ENCODE data around the gene DPEP2. TPM values are rescaled to one million over a fixed set of nuclear protein-coding genes. Genes with fewer than 3 reads are reported as not detected.
"Not testable (repeated sequence)": the region's sequence is repeated elsewhere in the genome, so short reads cannot be mapped to it uniquely, and the experiment has no call there.

DPEP2 gene
- total and polyA plus RNA-seq, 2 of the 4 experiments (the other 2 are of a cell fraction) = not detected

GRCh38 chr16:67972285-67972684 lies 27.0 kb downstream of the DPEP2 start:
- H3K18ac ChIP-seq (ENCODE audit: low read depth, low read length); H4K91ac ChIP-seq (ENCODE audit: insufficient read depth, low read depth, low read length); H2BK15ac ChIP-seq (ENCODE audit: low read depth, low read length); H3K4ac ChIP-seq (ENCODE audit: low read depth, low read length); H3K27ac ChIP-seq (ENCODE audit: insufficient read depth, low read length); H3K56ac ChIP-seq (ENCODE audit: extremely low read depth, insufficient read depth, low read length); H4K5ac ChIP-seq (ENCODE audit: low read depth, low read length); H3K36me3 ChIP-seq (ENCODE audit: control insufficient read depth, insufficient read depth, low read length); CTCF ChIA-PET; DNase-seq; H3K4me2 ChIP-seq (ENCODE audit: low read depth, low read length); H3K9ac ChIP-seq (ENCODE audit: low read depth, low read length); H3K23ac ChIP-seq (ENCODE audit: low read depth, low read length); H2AK5ac ChIP-seq (ENCODE audit: low read depth, low read length); H2BK5ac ChIP-seq (ENCODE audit: low read depth, low read length, poor library complexity, severe bottlenecking); BruUV-seq (replicated peaks); in situ Hi-C loops (cut with MboI; ENCODE audit: low sequenced_read_pairs); H3K4me3 ChIP-seq (ENCODE audit: insufficient read depth, low read depth, low read length); H2AK9ac ChIP-seq (replicated peaks; ENCODE audit: low read depth, low read length, poor library complexity); H2BK120ac ChIP-seq (ENCODE audit: low read depth, low read length); H2AFZ ChIP-seq (replicated peaks; ENCODE audit: low read length, poor library complexity); H3K4me1 ChIP-seq (ENCODE audit: control insufficient read depth, insufficient read depth, low read length); POLR2A ChIA-PET (ENCODE audit: unreplicated experiment); dilution Hi-C loops (cut with HindIII; ENCODE audit: low sequenced_read_pairs, unreplicated experiment); ATAC-seq (ENCODE audit: low read depth); H3K9me3 ChIP-seq (ENCODE audit: control insufficient read depth, insufficient read depth, low read length); H4K8ac ChIP-seq (ENCODE audit: low read depth in 2 of 2, low read length in 2 of 2); H3K14ac ChIP-seq (replicated peaks; ENCODE audit: low read depth, low read length); H2BK20ac ChIP-seq (ENCODE audit: low read depth, low read length); H4K20me1 ChIP-seq (ENCODE audit: insufficient read depth, low read length); intact Hi-C loops (cut with micrococcal nuclease); H3K9me1 ChIP-seq (ENCODE audit: insufficient read depth, low read length): not testable (repeated sequence)
- Histone ChIP-seq H3K79me1 (ENCODE audit: low read depth in 1 of 2, low read length in 2 of 2) (peaks cover 0 to 10% of the 10 kb centered on the region in 2 experiments; a peak in 2 of 4 replicates), H3K27me3 (ENCODE audit: control insufficient read depth, insufficient read depth, low read length) (peaks cover 13% of the 10 kb centered on the region)
- 96% methylated on average over 3 of the region's 7 CpGs; no CpG with 5 or more reads in 1 of the 2 experiments for WGBS, 2 experiments (ENCODE audit: extremely low coverage in 2 of 2, insufficient read length in 1 of 2)

Data from IMR-90 (cell line).